K562 (cell line): ENCODE data around the gene ARL8A. TPM values are rescaled to one million over a fixed set of nuclear protein-coding genes. Genes with fewer than 3 reads are reported as not detected.

Experiments used
- FUS ChIP-seq: fragments of 200-400 bp; formaldehyde crosslinking; optimal IDR thresholded peaks from 2 replicates; pipeline ENCODE3; 2017; ENCODE audit warnings: low read depth, low read length
- GABPB2 ChIP-seq: fragments of 250-450 bp; sonication (Bioruptor Pico); conservative IDR thresholded peaks from 2 replicates; pipeline ENCODE4 v1.5.1; 2021; ENCODE audit warnings: mild to moderate bottlenecking
- HDAC8 ChIP-seq: fragments of 450-650 bp; IDR thresholded peaks from 2 replicates; pipeline ENCODE4 v1.6.1; 2016; ENCODE audit warnings: mild to moderate bottlenecking, missing genetic modification characterization, moderate library complexity, missing compliant biosample characterization
- HMG20A ChIP-seq: fragments of 450-650 bp; formaldehyde crosslinking; conservative IDR thresholded peaks from 2 replicates; pipeline ENCODE4 v1.4.0; 2020; ENCODE audit warnings: mild to moderate bottlenecking, mixed read lengths
- KDM2B ChIP-seq: fragments of 250-450 bp; sonication (Bioruptor Pico); IDR thresholded peaks from 2 replicates; pipeline ENCODE4 v1.8.0; 2021; ENCODE audit warnings: mild to moderate bottlenecking, moderate library complexity
- MAZ ChIP-seq, 2 experiments: fragments of 450-650 bp in 1 of 2; sonication (generic) in 1 of 2; formaldehyde crosslinking; IDR thresholded peaks in 1 of 2; conservative IDR thresholded peaks in 1 of 2; 2 replicates each; pipeline versions ENCODE4 v1.4.0 to v1.5.0; 2020; ENCODE audit warnings: mild to moderate bottlenecking in 1 of 2, missing genetic modification reagents in 1 of 2
- NFE2 ChIP-seq: IDR thresholded peaks from 2 replicates; pipeline ENCODE4 v1.6.1; 2014; ENCODE audit warnings: antibody characterized with exemption, low read depth
- NRF1 ChIP-seq, 2 experiments: fragments of 450-650 bp; IDR thresholded peaks in 1 of 2; conservative IDR thresholded peaks in 1 of 2; 2 replicates each; pipeline ENCODE4 v1.6.1; 2014; ENCODE audit warnings: mild to moderate bottlenecking in 2 of 2
- RFX1 ChIP-seq: fragments of 450-650 bp; IDR thresholded peaks from 2 replicates; pipeline ENCODE4 v1.6.1; 2016; ENCODE audit warnings: mild to moderate bottlenecking, moderate library complexity
- SMAD4 ChIP-seq: fragments of 250-450 bp; sonication (Bioruptor Pico); conservative IDR thresholded peaks from 2 replicates; pipeline ENCODE4 v1.8.0; 2021; ENCODE audit warnings: inconsistent platforms, mild to moderate bottlenecking, moderate library complexity
- SMARCC2 ChIP-seq: fragments of 450-650 bp; IDR thresholded peaks from 2 replicates; pipeline ENCODE4 v1.6.1; 2017; ENCODE audit warnings: antibody characterized with exemption, moderate library complexity, mild to moderate bottlenecking, low read depth
- SP2 ChIP-seq: IDR thresholded peaks from 2 replicates; pipeline ENCODE4 v1.6.1; 2011; ENCODE audit warnings: mild to moderate bottlenecking, low read depth, low read length, moderate library complexity; ENCODE audit not compliant: poor library complexity, severe bottlenecking; ENCODE audit errors: extremely low read depth
- SRSF7 ChIP-seq: fragments of 200-400 bp; formaldehyde crosslinking; optimal IDR thresholded peaks from 2 replicates; pipeline ENCODE3; 2017; ENCODE audit warnings: mild to moderate bottlenecking, low read depth, low read length
- SRSF9 ChIP-seq: fragments of 200-400 bp; formaldehyde crosslinking; IDR thresholded peaks from 2 replicates; pipeline ENCODE4 v1.6.1; 2017; ENCODE audit warnings: low read depth, low read length, borderline replicate concordance
- TRIM24 ChIP-seq, 2 experiments: fragments of 450-650 bp; IDR thresholded peaks; 2 replicates each; pipeline ENCODE4 v1.6.1; 2016
- ZNF830 ChIP-seq: fragments of 250-450 bp; sonication (Bioruptor Pico); IDR thresholded peaks from 2 replicates; pipeline ENCODE4 v1.5.0; 2021; ENCODE audit warnings: mild to moderate bottlenecking
- polyA plus RNA-seq, 8 experiments: library from polyadenylated mRNA; depleted of rRNA in 4 of 8; stranded (reverse) in 5 of 8; unstranded in 3 of 8; fragments of >200 nt; fragmentation: Nextera tagmentation in 2 of 8; fragmentation: Illumina TruSeq in 1 of 8; extraction: Ambion mirVana in 2 of 8; extraction: Trizol in 1 of 8; gene quantifications; 2 replicates each; pipeline versions ENCODE4 v1.2.1 to v1.2.3, GENCODE V29; 2011 to 2014; ENCODE audit warnings: inconsistent platforms in 1 of 8, missing spikeins in 1 of 8
- total RNA-seq, 7 experiments: library from RNA; depleted of rRNA in 6 of 7; stranded (reverse); fragments of >200 nt in 6 of 7; fragmentation: Illumina TruSeq in 2 of 7; extraction: Trizol in 2 of 7; gene quantifications; 2 replicates each; pipeline versions ENCODE4 v1.2.1 to v1.2.3, GENCODE V29; 2011 to 2021; ENCODE audit warnings: low replicate concordance in 1 of 7
- TF ChIP-seq, protein P1 (sequence below), 3 experiments: fragments of 200-800 bp in 1 of 3; sonication (Bioruptor generic) in 1 of 3; sonication (generic) in 1 of 3; formaldehyde crosslinking in 1 of 3; IDR thresholded peaks; 2 replicates each; pipeline versions ENCODE4 v1.6.1 to v1.8.0; 2016 to 2022; ENCODE audit warnings: mild to moderate bottlenecking in 2 of 3, missing compliant biosample characterization in 2 of 3, missing genetic modification characterization in 2 of 3, missing genetic modification reagents in 1 of 3
- TF ChIP-seq, protein P2 (sequence below): fragments of 450-650 bp; IDR thresholded peaks from 2 replicates; pipeline ENCODE4 v1.6.1; 2016; ENCODE audit warnings: missing biosample characterization, missing genetic modification characterization
- TF ChIP-seq, protein P3 (sequence below): fragments of 450-650 bp; formaldehyde crosslinking; conservative IDR thresholded peaks from 2 replicates; pipeline ENCODE4 v1.4.0; 2022; ENCODE audit warnings: mild to moderate bottlenecking, missing genetic modification characterization
- TF ChIP-seq, protein P4 (sequence below): fragments of 250-450 bp; sonication (Bioruptor Pico); IDR thresholded peaks from 2 replicates; pipeline ENCODE4 v1.8.0; 2021; ENCODE audit warnings: borderline replicate concordance, mild to moderate bottlenecking, moderate library complexity; ENCODE audit not compliant: poor library complexity, severe bottlenecking
- TF ChIP-seq, protein P5 (sequence below): fragments of 250-450 bp; sonication (Bioruptor Pico); IDR thresholded peaks from 2 replicates; pipeline ENCODE4 v1.8.0; 2022; ENCODE audit warnings: moderate library complexity, mild to moderate bottlenecking, inconsistent platforms
- TF ChIP-seq, protein P6 (sequence below): sonication (generic); formaldehyde crosslinking; IDR thresholded peaks from 2 replicates; pipeline ENCODE4 v1.9.0; 2022; ENCODE audit warnings: mild to moderate bottlenecking, missing genetic modification reagents

The ARL8A gene
- total and polyA plus RNA-seq, 9 of the 15 experiments (the other 6 are each of a cell fraction or from before 2014, with no cell fraction given): 0.17 to 27.3 (median 15.6) TPM

DNA sequence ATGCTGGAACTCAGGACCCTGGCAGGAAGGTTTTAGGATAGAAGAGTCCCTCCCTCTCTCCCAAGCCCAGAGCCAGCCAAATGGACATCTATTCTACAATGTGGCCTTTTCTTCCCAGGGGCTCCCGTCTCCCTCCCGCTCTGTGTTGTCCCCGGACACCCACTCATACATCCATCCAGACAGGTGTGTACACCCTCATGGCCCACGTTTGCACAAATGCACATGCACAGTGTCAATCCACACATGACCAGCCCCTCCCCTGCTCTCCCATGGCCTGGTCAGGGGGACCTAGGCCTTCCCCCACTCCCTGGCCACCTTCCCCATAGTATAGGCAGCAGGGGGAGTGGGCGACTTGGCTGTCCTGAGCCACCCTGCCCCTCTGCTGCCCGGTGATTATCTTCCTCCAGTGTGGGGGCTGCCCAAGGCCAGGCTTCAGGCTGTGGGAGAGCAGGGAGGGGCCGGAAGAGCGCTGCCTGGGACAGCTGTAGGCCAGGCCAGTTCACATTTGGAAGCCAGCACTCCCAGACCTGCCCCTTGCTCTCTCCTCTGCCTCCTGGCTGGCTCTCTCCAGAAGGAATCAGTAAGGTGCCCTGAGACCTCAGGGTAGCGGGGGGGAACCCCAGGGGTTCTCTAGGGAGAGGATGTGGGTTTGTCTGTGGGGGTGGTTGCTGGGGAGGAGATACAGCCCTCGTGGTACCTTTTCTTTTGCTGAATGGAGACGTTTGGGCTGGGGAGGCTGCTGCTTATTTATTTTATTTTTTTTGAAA is 19.9 kb upstream of the ARL8A start (continued):
- TF ChIP-seq, protein P1, sequence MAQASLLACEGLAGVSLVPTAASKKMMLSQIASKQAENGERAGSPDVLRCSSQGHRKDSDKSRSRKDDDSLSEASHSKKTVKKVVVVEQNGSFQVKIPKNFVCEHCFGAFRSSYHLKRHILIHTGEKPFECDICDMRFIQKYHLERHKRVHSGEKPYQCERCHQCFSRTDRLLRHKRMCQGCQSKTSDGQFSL (CRISPR knock-in tag; IDR thresholded peaks at IDR 0.05): no peak
- TF ChIP-seq, protein P1 (tag; IDR thresholded peaks at IDR 0.05): no peak; a peak in 1 of 4 replicates
- TF ChIP-seq GABPB2 (no peak), SMAD4 (CRISPR knock-in tag) (peak; percentile 78), RFX1 (no peak), SRSF9 (no peak), NFE2 (no peak), HDAC8 (tag) (no peak), SMARCC2 (no peak), ZNF830 (peak; percentile 93; the same call in 1 of the 2 replicates), MAZ (CRISPR knock-in tag; conservative IDR thresholded peaks at IDR 0.05 in 1 of 2, IDR thresholded peaks at IDR 0.05 in 1 of 2) (peak; percentile 96 to 97), NRF1 (conservative IDR thresholded peaks at IDR 0.05 in 1 of 2, IDR thresholded peaks at IDR 0.05 in 1 of 2) (peak in 1 of 2 experiments; percentile 29; a peak in 2 of 4 replicates), HMG20A (no peak), SP2 (no peak), FUS (no peak), SRSF7 (no peak), TRIM24 (IDR thresholded peaks at IDR 0.05) (no peak), KDM2B (CRISPR knock-in tag) (no peak)
- TF ChIP-seq, protein P2, sequence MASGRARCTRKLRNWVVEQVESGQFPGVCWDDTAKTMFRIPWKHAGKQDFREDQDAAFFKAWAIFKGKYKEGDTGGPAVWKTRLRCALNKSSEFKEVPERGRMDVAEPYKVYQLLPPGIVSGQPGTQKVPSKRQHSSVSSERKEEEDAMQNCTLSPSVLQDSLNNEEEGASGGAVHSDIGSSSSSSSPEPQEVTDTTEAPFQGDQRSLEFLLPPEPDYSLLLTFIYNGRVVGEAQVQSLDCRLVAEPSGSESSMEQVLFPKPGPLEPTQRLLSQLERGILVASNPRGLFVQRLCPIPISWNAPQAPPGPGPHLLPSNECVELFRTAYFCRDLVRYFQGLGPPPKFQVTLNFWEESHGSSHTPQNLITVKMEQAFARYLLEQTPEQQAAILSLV (tag): 0 out of 2 replicates have a peak, but pooled peaks have one; percentile 8
- TF ChIP-seq, protein P3, sequence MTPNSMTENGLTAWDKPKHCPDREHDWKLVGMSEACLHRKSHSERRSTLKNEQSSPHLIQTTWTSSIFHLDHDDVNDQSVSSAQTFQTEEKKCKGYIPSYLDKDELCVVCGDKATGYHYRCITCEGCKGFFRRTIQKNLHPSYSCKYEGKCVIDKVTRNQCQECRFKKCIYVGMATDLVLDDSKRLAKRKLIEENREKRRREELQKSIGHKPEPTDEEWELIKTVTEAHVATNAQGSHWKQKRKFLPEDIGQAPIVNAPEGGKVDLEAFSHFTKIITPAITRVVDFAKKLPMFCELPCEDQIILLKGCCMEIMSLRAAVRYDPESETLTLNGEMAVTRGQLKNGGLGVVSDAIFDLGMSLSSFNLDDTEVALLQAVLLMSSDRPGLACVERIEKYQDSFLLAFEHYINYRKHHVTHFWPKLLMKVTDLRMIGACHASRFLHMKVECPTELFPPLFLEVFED (CRISPR knock-in tag): no peak
- TF ChIP-seq, protein P4, sequence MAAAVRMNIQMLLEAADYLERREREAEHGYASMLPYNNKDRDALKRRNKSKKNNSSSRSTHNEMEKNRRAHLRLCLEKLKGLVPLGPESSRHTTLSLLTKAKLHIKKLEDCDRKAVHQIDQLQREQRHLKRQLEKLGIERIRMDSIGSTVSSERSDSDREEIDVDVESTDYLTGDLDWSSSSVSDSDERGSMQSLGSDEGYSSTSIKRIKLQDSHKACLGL (CRISPR knock-in tag): no peak
- TF ChIP-seq, protein P5, sequence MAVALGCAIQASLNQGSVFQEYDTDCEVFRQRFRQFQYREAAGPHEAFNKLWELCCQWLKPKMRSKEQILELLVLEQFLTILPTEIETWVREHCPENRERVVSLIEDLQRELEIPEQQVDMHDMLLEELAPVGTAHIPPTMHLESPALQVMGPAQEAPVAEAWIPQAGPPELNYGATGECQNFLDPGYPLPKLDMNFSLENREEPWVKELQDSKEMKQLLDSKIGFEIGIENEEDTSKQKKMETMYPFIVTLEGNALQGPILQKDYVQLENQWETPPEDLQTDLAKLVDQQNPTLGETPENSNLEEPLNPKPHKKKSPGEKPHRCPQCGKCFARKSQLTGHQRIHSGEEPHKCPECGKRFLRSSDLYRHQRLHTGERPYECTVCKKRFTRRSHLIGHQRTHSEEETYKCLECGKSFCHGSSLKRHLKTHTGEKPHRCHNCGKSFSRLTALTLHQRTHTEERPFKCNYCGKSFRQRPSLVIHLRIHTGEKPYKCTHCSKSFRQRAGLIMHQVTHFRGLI: no peak
- TF ChIP-seq, protein P6, sequence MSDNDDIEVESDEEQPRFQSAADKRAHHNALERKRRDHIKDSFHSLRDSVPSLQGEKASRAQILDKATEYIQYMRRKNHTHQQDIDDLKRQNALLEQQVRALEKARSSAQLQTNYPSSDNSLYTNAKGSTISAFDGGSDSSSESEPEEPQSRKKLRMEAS (CRISPR knock-in tag): peak; percentile 63
